ENCODE results near the gene ABCF1. TPM values are rescaled to one million over a fixed set of nuclear protein-coding genes. Genes with fewer than 3 reads are reported as not detected.

Gene ABCF1
- total and polyA plus RNA-seq, 8 donors = 7.6 to 32.6 (median 27.4) TPM

DNA sequence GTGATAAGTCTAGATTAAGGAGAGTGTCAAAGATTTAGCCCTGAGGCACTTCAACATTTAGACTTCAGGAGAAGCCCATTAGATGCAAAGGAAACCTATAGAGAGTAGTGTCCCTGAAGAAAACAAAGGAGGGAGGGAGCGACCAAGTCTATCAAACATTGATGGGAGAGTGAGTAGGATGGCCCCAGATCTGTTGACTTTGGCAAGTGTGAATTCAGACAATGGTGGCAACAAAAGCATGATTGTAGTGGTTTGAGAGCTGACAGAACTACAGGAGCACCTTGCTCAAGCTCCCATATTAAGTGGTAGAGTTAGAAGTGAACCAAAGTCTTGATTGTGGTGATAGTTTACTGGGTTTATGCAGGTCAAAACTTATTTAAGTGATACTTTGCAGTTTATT is 979 bp upstream of the ABCF1 start:
- Histone ChIP-seq H3K9me3 (no peaks in the 10 kb centered on the region), H3K27me3 (no peaks in the 10 kb centered on the region), H3K4me3 (peak overlapping the region; percentile 65 to 87 (median 76)), H3K4me1 (peaks cover 32 to 62% (median 48%) of the 10 kb centered on the region in 4 donors), H3K36me3 (peaks cover 0 to 12% (median 0%) of the 10 kb centered on the region in 4 donors), H3K27ac (peak overlapping the region in 4 of 5 donors; percentile 89 to 96 (median 92))
- WGBS, 5 donors = 35 to 60% (median 57%) methylated on average over 1 of the region's 1 CpG
- TF ChIP-seq POLR2A (IDR thresholded peaks at IDR 0.05) = no peak
- TF ChIP-seq CTCF (IDR thresholded peaks at IDR 0.05) = no peak
- no peak for TF ChIP-seq EP300 (IDR thresholded peaks at IDR 0.05)
- no peak for TF ChIP-seq POLR2AphosphoS5 (IDR thresholded peaks at IDR 0.05)
- DNase-seq = no peak
- intact Hi-C loops (cut with DNase I; ENCODE audit: low total_unique reads) = no loop called here

GRCh38 chr6:30570740-30571074 is 535 bp upstream of the ABCF1 start:
- H3K4me1 ChIP-seq = peaks cover 32 to 66% (median 52%) of the 10 kb centered on the region in 4 donors
- no peak for DNase-seq
- TF ChIP-seq EP300 (IDR thresholded peaks at IDR 0.05) (no peak), CTCF (IDR thresholded peaks at IDR 0.05) (no peak), POLR2A (IDR thresholded peaks at IDR 0.05) (no peak), POLR2AphosphoS5 (IDR thresholded peaks at IDR 0.05) (no peak)
- H3K9me3 ChIP-seq = no peaks in the 10 kb centered on the region
- no peaks in the 10 kb centered on the region for H3K27me3 ChIP-seq
- peaks cover 0 to 16% (median 0%) of the 10 kb centered on the region in 4 donors for H3K36me3 ChIP-seq
- WGBS, 5 donors = 0 to 2% (median 1%) methylated on average over 18 of the region's 18 CpGs
- peak overlapping the region; percentile 65 to 87 (median 76) for H3K4me3 ChIP-seq
- intact Hi-C loops (cut with DNase I; ENCODE audit: low total_unique reads) = no loop called here
- H3K27ac ChIP-seq = peak overlapping the region; percentile 89 to 96 (median 92)

- no peak for DNase-seq
- WGBS, 5 donors = 0 to 1% (median 0%) methylated on average over 8 of the region's 8 CpGs
- no peaks in the 10 kb centered on the region for H3K27me3 ChIP-seq
- H3K4me3 ChIP-seq = peak overlapping the region; percentile 65 to 87 (median 76)
- peak overlapping the region; percentile 89 to 96 (median 93) for H3K27ac ChIP-seq
- intact Hi-C loops (cut with DNase I; ENCODE audit: low total_unique reads) = no loop called here
- H3K9me3 ChIP-seq = no peaks in the 10 kb centered on the region
- no peak for TF ChIP-seq EP300 (IDR thresholded peaks at IDR 0.05)
- TF ChIP-seq POLR2A (IDR thresholded peaks at IDR 0.05) = no peak
- no peak for TF ChIP-seq CTCF (IDR thresholded peaks at IDR 0.05)
- peaks cover 32 to 69% (median 53%) of the 10 kb centered on the region in 4 donors for H3K4me1 ChIP-seq
- H3K36me3 ChIP-seq = peaks cover 0 to 23% (median 5%) of the 10 kb centered on the region in 4 donors
Measured at GRCh38 chr6:30571762-30572082, 480 bp downstream of the ABCF1 start.

GRCh38 chr6:30572148-30572547 is 906 bp downstream of the ABCF1 start:
- H3K4me1 ChIP-seq = peaks cover 32 to 69% (median 53%) of the 10 kb centered on the region in 4 donors
- DNase-seq = no peak
- peaks cover 0 to 27% (median 9%) of the 10 kb centered on the region in 4 donors for H3K36me3 ChIP-seq
- TF ChIP-seq POLR2AphosphoS5 (IDR thresholded peaks at IDR 0.05) = no peak
- no peak for TF ChIP-seq EP300 (IDR thresholded peaks at IDR 0.05)
- no peak for TF ChIP-seq CTCF (IDR thresholded peaks at IDR 0.05)
- TF ChIP-seq POLR2A (IDR thresholded peaks at IDR 0.05) = no peak
- H3K27me3 ChIP-seq = no peaks in the 10 kb centered on the region
- H3K9me3 ChIP-seq = no peaks in the 10 kb centered on the region
- H3K27ac ChIP-seq = peak overlapping the region in 4 of 5 donors; percentile 89 to 96 (median 92)
- peak overlapping the region; percentile 65 to 87 (median 76) for H3K4me3 ChIP-seq
- intact Hi-C loops (cut with DNase I; ENCODE audit: low total_unique reads) = no loop called here
